ENCODE results near the gene SETD2.
"Not testable (repeated sequence)": the region's sequence is repeated elsewhere in the genome, so short reads cannot be mapped to it uniquely, and the experiment has no call there.

Gene SETD2, protein sequence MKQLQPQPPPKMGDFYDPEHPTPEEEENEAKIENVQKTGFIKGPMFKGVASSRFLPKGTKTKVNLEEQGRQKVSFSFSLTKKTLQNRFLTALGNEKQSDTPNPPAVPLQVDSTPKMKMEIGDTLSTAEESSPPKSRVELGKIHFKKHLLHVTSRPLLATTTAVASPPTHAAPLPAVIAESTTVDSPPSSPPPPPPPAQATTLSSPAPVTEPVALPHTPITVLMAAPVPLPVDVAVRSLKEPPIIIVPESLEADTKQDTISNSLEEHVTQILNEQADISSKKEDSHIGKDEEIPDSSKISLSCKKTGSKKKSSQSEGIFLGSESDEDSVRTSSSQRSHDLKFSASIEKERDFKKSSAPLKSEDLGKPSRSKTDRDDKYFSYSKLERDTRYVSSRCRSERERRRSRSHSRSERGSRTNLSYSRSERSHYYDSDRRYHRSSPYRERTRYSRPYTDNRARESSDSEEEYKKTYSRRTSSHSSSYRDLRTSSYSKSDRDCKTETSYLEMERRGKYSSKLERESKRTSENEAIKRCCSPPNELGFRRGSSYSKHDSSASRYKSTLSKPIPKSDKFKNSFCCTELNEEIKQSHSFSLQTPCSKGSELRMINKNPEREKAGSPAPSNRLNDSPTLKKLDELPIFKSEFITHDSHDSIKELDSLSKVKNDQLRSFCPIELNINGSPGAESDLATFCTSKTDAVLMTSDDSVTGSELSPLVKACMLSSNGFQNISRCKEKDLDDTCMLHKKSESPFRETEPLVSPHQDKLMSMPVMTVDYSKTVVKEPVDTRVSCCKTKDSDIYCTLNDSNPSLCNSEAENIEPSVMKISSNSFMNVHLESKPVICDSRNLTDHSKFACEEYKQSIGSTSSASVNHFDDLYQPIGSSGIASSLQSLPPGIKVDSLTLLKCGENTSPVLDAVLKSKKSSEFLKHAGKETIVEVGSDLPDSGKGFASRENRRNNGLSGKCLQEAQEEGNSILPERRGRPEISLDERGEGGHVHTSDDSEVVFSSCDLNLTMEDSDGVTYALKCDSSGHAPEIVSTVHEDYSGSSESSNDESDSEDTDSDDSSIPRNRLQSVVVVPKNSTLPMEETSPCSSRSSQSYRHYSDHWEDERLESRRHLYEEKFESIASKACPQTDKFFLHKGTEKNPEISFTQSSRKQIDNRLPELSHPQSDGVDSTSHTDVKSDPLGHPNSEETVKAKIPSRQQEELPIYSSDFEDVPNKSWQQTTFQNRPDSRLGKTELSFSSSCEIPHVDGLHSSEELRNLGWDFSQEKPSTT (N-terminal part only)

DNA sequence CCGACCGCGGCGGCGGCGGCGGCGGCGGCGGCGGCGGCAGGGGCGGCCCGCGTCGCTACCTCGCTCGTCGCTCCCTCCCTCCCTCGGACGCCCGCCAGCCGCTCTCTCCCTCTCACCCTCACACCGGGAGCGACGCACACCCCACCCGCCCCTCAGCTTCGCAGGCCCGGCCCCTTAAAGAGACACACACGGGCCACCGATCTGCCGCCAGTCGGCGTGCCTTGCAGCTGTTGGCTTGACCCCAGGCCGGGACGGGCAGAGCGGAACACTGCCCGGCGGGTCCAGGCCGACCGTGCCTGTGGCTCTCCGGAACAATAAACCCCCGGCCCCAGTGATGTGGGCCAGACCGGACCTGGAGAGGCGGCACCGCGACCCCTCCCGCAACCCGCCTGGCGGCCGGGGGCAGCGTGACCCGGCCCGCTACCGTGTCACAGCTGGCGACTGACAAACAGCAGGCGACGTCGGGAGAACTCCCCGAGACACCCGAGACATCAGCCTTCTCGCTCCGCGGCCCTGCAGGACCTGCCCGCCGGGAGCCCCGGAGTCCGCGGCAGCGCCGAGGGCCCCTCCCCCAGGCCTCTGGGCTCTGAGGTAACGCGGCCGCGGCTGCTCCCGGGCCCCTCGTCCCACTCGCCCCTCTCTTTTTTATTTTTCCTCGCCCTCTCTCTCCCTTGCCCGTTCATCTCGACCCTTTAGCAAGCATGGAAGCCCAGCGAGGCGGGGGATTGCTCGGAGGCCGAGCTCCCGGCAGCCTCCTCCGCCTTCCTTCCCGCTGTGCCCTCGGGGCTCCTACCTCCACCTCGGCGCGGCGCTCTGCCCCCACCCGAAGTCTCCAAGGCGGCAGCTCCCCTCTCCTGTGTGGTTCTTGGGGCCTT is at the start of gene SETD2:
Gene SETD2 (minus strand): TSS at position 107 of the 875 bp plus-strand sequence. CDS start 189 bp downstream, outside the sequence.
- DNase-seq, result peak; percentile 64

- DNase-seq, result no peak
Measured at GRCh38 chr3:47210863-47211405, 47.0 kb upstream of the SETD2 start.

DNA sequence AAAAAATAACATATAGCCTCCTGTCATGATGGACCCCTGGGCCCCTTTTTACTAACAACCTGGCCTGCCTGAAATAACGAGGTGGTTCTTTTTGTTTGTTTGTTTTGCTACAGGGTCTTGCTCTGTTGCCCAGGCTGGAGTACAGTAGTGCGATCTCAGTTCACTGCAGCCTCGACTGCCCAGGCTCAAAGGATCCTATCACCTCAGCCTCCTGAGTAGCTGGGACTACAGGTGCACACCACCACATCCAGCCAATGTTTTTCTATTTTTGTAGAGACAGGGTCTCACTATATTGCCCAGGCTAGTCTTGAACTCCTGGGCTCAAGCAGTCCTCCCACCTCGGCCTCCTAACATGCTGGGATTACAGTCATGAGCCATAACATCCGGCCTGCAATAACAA is 42.1 kb upstream of the SETD2 start:
- not testable (repeated sequence) for DNase-seq

DNA sequence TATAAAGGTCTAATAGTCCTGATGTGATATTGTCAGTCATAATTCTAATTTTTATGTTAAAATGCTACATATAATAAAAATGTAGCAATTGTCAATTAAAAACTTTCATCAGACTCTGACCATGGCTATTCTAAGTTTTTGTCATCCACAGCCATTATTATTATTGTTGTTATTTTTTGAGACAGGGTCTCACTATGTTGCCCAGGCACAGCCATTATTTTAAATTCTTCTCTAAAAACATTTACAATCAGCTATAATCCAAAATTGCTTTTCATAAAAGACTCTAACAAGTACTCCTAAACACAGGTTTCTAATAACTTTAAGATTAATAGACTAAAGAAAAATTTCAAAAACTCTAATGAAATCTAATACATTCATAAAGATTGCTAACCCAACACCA is 41.0 kb upstream of the SETD2 start:
- DNase-seq, result no peak

- DNase-seq, result no peak
Measured at GRCh38 chr3:47202542-47202941, 38.6 kb upstream of the SETD2 start.

- no peak for DNase-seq
Measured at GRCh38 chr3:47197287-47197686, 33.4 kb upstream of the SETD2 start.

DNA sequence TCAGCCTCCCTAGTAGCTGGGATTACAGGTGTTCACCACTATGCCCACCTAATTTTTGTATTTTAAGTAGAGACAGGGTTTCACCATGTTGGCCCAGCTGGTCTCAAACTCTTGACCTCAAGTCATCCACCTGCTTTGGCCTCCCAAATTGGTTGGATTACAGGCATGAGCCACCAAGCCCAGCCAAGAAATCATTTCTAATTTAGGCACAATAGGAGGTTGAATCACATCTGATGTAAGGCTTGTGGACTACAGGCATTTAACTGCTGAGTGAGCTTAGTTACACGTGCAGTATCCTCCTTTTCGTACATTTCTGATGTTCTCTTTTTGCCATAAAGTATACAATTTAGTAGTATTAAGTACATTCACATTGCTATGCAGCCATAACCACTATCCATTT is 31.1 kb upstream of the SETD2 start:
- DNase-seq, result no peak

DNA sequence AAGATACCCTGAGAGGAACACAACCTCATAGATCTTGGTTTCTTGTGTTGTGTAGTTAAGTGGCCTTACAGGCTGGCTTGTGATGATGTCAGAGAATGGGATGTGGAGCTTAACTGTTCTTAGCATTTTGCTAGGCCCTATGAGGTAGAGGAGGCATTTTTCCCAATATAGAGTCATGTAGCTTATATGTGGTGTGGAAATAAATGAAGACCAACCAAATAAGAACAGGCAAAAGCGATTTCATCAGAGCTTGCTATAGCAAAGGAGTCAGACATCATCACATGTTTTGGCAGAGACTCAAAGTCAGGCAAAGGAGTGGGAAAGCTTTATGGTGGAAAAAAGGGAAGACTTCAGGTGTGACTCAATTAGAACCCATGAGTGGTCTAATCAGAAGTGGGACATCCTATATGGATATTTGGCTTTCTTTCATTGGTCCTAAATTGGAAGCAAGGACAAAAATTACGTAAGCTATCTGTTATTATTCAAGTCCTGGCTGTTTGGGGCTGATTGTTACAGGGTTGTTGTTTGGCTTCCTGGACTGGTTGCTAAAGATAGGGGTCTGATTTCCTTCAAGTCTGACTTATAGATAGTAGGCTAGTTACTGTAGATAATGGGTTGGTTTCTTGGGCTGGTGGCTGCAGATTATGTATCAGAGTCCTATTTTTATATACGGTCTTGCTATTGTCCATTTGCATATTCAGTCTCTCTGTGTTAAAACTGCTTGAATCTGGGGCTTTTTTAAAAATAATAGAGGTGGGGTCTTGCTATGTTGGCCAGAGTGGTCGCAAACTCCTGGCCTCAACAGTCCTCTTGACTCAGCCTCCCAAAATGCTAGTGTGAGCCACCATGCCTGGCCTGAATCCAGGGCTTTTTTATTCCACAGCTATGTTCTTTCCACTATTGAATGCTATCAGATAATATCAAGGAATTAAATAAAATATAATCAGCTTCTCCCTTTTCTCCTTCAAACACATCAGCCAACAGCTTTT is 30.3 kb upstream of the SETD2 start:
- DNase-seq, result no peak

DNA sequence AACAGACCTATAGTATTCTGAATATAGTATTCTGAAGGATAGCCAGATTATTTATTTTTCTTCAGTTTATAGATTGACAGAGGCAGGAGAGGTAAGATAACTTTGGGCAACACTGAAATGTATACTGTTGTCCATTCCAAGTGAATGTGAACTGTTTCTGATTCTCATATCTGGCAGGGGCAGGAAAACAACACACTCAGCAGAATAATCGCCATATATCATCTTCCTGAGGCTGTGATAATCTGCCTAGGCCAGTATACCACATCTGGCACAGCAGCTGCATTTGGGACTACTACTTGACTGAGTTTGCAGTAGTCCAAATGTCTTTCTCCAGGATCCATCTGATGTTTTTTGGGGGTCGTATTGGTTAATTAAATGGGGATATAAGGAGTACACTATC is 22.4 kb upstream of the SETD2 start:
- DNase-seq, result no peak

- not testable (repeated sequence) for DNase-seq
Measured at GRCh38 chr3:47181685-47182084, 17.8 kb upstream of the SETD2 start.

DNA sequence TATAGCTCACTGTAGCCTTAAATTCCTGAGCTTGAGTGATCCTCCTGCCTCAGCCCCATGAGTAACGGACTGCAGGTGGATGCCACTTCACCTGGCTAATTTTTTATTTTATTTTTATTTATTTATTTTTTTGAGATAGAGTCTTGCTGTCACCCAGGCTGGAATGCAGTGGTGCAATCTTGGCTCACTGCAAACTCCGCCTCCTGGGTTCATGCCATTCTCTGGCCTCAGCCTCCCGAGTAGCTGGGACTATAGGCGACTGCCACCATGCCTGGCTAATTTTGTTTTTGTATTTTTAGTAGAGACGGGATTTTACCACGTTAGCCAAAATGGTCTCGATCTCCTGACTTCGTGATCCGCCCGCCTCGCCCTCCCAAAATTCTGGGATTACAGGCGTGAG is 16.1 kb upstream of the SETD2 start:
- DNase-seq, result not testable (repeated sequence)

- DNase-seq, result no peak
Measured at GRCh38 chr3:47176582-47176981, 12.7 kb upstream of the SETD2 start.

- DNase-seq, result no peak
Measured at GRCh38 chr3:47163169-47164006, 525 bp downstream of the SETD2 start.

DNA sequence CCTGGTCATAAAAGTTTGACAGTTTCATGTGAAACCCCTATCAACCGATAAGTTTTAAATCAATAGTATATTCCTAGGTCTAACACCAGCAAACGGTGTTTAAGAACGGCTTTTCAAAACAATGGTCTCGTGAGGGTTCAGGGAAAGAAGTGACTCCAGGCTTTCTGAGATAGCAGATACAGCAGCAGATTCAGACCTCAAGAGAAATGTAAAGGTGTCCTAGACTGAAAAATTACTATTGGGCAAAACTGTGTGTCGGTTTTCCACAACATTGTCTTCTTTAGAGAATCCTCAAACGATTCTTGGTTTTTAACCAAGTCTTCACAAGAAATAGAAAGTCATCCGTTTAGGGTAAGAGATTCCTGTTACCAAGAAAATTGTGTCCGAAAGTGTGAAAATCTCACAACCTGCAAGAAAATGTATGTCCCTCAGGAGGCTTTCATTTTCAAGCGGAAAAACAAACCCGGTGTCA is 1.2 kb downstream of the SETD2 start:
- DNase-seq, result no peak

- DNase-seq, result no peak
Measured at GRCh38 chr3:47161983-47162696, 1.8 kb downstream of the SETD2 start.

GRCh38 chr3:47159820-47160219 is 4.1 kb downstream of the SETD2 start:
- no peak for DNase-seq

DNA sequence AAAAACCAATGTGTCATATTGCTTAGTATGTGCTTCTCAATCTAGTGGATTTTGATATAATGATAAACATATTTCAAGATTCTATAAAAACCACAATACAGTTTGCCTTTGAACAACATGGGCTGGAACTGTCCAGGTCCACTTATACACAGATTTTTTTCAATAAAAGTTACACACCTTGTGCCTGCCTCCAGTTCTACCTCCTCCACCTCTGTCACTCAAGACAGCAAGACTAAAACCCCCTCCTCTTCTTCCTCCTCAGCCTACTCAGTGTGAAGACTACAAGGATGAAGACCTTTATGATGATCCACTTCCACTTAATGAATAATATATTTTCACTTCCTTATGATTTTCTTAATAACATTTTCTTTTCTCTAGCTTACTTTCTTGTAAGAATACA is 5.7 kb downstream of the SETD2 start:
- DNase-seq, result no peak

DNA sequence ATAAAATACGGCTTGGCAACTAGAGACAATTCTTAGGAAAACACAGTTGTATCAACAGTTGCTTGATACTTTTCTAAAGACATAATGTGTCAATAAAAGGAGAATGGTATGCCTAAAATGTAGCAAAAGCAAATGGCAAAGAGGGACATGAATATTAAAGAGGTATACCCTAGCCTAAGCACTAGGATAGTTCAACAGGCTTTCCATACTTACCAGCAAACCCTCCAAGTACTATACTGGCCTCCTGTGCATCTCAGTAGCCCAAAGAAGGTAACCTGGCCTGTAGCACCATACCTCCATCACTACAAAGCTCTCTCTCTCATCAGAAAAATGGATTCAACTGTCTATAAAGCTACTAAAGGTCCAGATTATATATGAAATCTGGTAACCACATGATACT is 7.5 kb downstream of the SETD2 start:
- DNase-seq, result no peak

- DNase-seq, result no peak
Measured at GRCh38 chr3:47152578-47152977, 11.3 kb downstream of the SETD2 start.
